ENCODE measurements around the gene PPP1R3F. TPM values are rescaled to one million over a fixed set of nuclear protein-coding genes. Genes with fewer than 3 reads are reported as not detected.
"Not testable (repeated sequence)": the region's sequence is repeated elsewhere in the genome, so short reads cannot be mapped to it uniquely, and the experiment has no call there.

The PPP1R3F gene
- total RNA-seq, 1 donor from 2014 or later: 16.1 TPM

GRCh38 chrX:49308604-49309269 lies 39.1 kb downstream of the PPP1R3F start:
- H3K4me3 Mint-ChIP-seq (ENCODE audit: unreplicated experiment): no peak overlapping the region
- no peak for DNase-seq

GRCh38 chrX:49309401-49309981 lies 39.9 kb downstream of the PPP1R3F start:
- H3K4me1 Mint-ChIP-seq (ENCODE audit: low read depth, unreplicated experiment): peaks cover 2% of the 10 kb centered on the region
- no peak overlapping the region for H3K4me3 Mint-ChIP-seq (ENCODE audit: unreplicated experiment)
- no peaks in the 10 kb centered on the region for H3K36me3 Mint-ChIP-seq (ENCODE audit: unreplicated experiment)

More at GRCh38 chrX:49308604-49309269, 39.1 kb downstream of the PPP1R3F start:
- Mint-ChIP-seq H3K9me3 (ENCODE audit: unreplicated experiment) (no peaks in the 10 kb centered on the region), H3K27ac (ENCODE audit: unreplicated experiment) (no peak overlapping the region), H3K36me3 (ENCODE audit: unreplicated experiment) (no peaks in the 10 kb centered on the region), H3K27me3 (ENCODE audit: unreplicated experiment) (peaks cover 2% of the 10 kb centered on the region), H3K4me1 (ENCODE audit: low read depth, unreplicated experiment) (peaks cover 2% of the 10 kb centered on the region)
- TF ChIP-seq CTCF (IDR thresholded peaks at IDR 0.05; ENCODE audit: partially characterized antibody, unreplicated experiment): no peak

GRCh38 chrX:49310371-49310770 lies 40.8 kb downstream of the PPP1R3F start:
- no peak overlapping the region for H3K4me3 Mint-ChIP-seq (ENCODE audit: unreplicated experiment)
- no peaks in the 10 kb centered on the region for H3K9me3 Mint-ChIP-seq (ENCODE audit: unreplicated experiment)
- no peak overlapping the region for H3K27ac Mint-ChIP-seq (ENCODE audit: unreplicated experiment)
- no peaks in the 10 kb centered on the region for H3K36me3 Mint-ChIP-seq (ENCODE audit: unreplicated experiment)
- TF ChIP-seq CTCF (IDR thresholded peaks at IDR 0.05; ENCODE audit: partially characterized antibody, unreplicated experiment): no peak
- no peak for DNase-seq
- H3K4me1 Mint-ChIP-seq (ENCODE audit: low read depth, unreplicated experiment): peaks cover 2% of the 10 kb centered on the region
- H3K27me3 Mint-ChIP-seq (ENCODE audit: unreplicated experiment): peaks cover 2% of the 10 kb centered on the region

More at GRCh38 chrX:49309401-49309981, 39.9 kb downstream of the PPP1R3F start:
- no peak for DNase-seq
- TF ChIP-seq CTCF (IDR thresholded peaks at IDR 0.05; ENCODE audit: partially characterized antibody, unreplicated experiment): no peak
- peaks cover 2% of the 10 kb centered on the region for H3K27me3 Mint-ChIP-seq (ENCODE audit: unreplicated experiment)
- no peaks in the 10 kb centered on the region for H3K9me3 Mint-ChIP-seq (ENCODE audit: unreplicated experiment)
- H3K27ac Mint-ChIP-seq (ENCODE audit: unreplicated experiment): no peak overlapping the region

GRCh38 chrX:49312176-49312575 lies 42.6 kb downstream of the PPP1R3F start:
- no peaks in the 10 kb centered on the region for H3K9me3 Mint-ChIP-seq (ENCODE audit: unreplicated experiment)
- no peak for DNase-seq
- no peak overlapping the region for H3K4me3 Mint-ChIP-seq (ENCODE audit: unreplicated experiment)
- H3K27me3 Mint-ChIP-seq (ENCODE audit: unreplicated experiment): peaks cover 2% of the 10 kb centered on the region
- H3K27ac Mint-ChIP-seq (ENCODE audit: unreplicated experiment): no peak overlapping the region
- no peak for TF ChIP-seq CTCF (IDR thresholded peaks at IDR 0.05; ENCODE audit: partially characterized antibody, unreplicated experiment)
- peaks cover 2% of the 10 kb centered on the region for H3K4me1 Mint-ChIP-seq (ENCODE audit: low read depth, unreplicated experiment)
- no peaks in the 10 kb centered on the region for H3K36me3 Mint-ChIP-seq (ENCODE audit: unreplicated experiment)

GRCh38 chrX:49316085-49316484 lies 46.5 kb downstream of the PPP1R3F start:
- no peaks in the 10 kb centered on the region for H3K27me3 Mint-ChIP-seq (ENCODE audit: unreplicated experiment)
- H3K9me3 Mint-ChIP-seq (ENCODE audit: unreplicated experiment): no peaks in the 10 kb centered on the region
- no peak for TF ChIP-seq CTCF (IDR thresholded peaks at IDR 0.05; ENCODE audit: partially characterized antibody, unreplicated experiment)
- DNase-seq: no peak
- H3K27ac Mint-ChIP-seq (ENCODE audit: unreplicated experiment): no peak overlapping the region
- H3K4me1 Mint-ChIP-seq (ENCODE audit: low read depth, unreplicated experiment): no peaks in the 10 kb centered on the region
- H3K36me3 Mint-ChIP-seq (ENCODE audit: unreplicated experiment): no peaks in the 10 kb centered on the region
- no peak overlapping the region for H3K4me3 Mint-ChIP-seq (ENCODE audit: unreplicated experiment)

- not testable (repeated sequence) for H3K9me3 Mint-ChIP-seq (ENCODE audit: unreplicated experiment); H3K4me1 Mint-ChIP-seq (ENCODE audit: low read depth, unreplicated experiment); H3K4me3 Mint-ChIP-seq (ENCODE audit: unreplicated experiment); H3K36me3 Mint-ChIP-seq (ENCODE audit: unreplicated experiment); H3K27me3 Mint-ChIP-seq (ENCODE audit: unreplicated experiment); H3K27ac Mint-ChIP-seq (ENCODE audit: unreplicated experiment); DNase-seq
Observed at GRCh38 chrX:49321737-49322136, 52.1 kb downstream of the PPP1R3F start, which contains the start of gene GAGE12J. Gene GAGE12J, plus strand, starts transcription at chrX:49322037. Its CDS starts 1,157 bp downstream, at chrX:49323194.

GRCh38 chrX:49322266-49322665 lies 52.7 kb downstream of the PPP1R3F start:
- not testable (repeated sequence) for H3K4me3 Mint-ChIP-seq (ENCODE audit: unreplicated experiment); H3K27ac Mint-ChIP-seq (ENCODE audit: unreplicated experiment); H3K27me3 Mint-ChIP-seq (ENCODE audit: unreplicated experiment); H3K4me1 Mint-ChIP-seq (ENCODE audit: low read depth, unreplicated experiment); DNase-seq; H3K9me3 Mint-ChIP-seq (ENCODE audit: unreplicated experiment); H3K36me3 Mint-ChIP-seq (ENCODE audit: unreplicated experiment)

Data from glutamatergic neuron (in vitro differentiated cells).